NCI-H1417 (cell line): Measurements from ENCODE around the gene MAP2K5.

Source experiments
- DNase-seq, 3 experiments: peaks; one replicate each; lab custom pipeline; 2025; lab: John Stamatoyannopoulos, UW

MAP2K5 gene

GRCh38 chr15:67838789-67839332, 296.4 kb downstream of the MAP2K5 start:
- peak in 2 of 3 experiments; percentile 75 to 86 for DNase-seq

GRCh38 chr15:67839499-67839928, 297.0 kb downstream of the MAP2K5 start:
- DNase-seq = peak; percentile 49 to 95 (median 86)

GRCh38 chr15:67839929-67840748, 297.6 kb downstream of the MAP2K5 start, which contains the start of gene RNU6-1:
Gene RNU6-1 (minus strand): TSS chr15:67840045.
- peak; percentile 92 to 99 (median 93) for DNase-seq

GRCh38 chr15:67840749-67841512, 298.4 kb downstream of the MAP2K5 start:
- peak; percentile 22 to 80 (median 63) for DNase-seq

- no peak for DNase-seq
These were observed 298.9 kb downstream of the MAP2K5 start for GRCh38 chr15:67841513-67841762.

- DNase-seq = no peak
These were observed 300.6 kb downstream of the MAP2K5 start for GRCh38 chr15:67843092-67843501.

- no peak for DNase-seq
These were observed 301.3 kb downstream of the MAP2K5 start for GRCh38 chr15:67843571-67844387.

- no peak for DNase-seq
These were observed 303.5 kb downstream of the MAP2K5 start for GRCh38 chr15:67845974-67846373.

- no peak for DNase-seq
These were observed 307.0 kb downstream of the MAP2K5 start for GRCh38 chr15:67849538-67849937.

GRCh38 chr15:67850336-67850735, 307.8 kb downstream of the MAP2K5 start:
- no peak for DNase-seq

- DNase-seq = no peak
These were observed 308.6 kb downstream of the MAP2K5 start for GRCh38 chr15:67850994-67851571.

GRCh38 chr15:67852418-67852817, 309.9 kb downstream of the MAP2K5 start:
- DNase-seq = no peak

- DNase-seq = no peak
These were observed 311.0 kb downstream of the MAP2K5 start for GRCh38 chr15:67853454-67853853.

GRCh38 chr15:67854358-67854757, 311.9 kb downstream of the MAP2K5 start:
- DNase-seq = peak in 1 of 3 experiments; percentile 19

- DNase-seq = no peak
These were observed 313.3 kb downstream of the MAP2K5 start for GRCh38 chr15:67855842-67856241.
